Testis (tissue), 2 donors: ENCODE measurements around the gene MBP.

Experiments used
- POLR2A ChIP-seq: fragments of 450-650 bp; IDR thresholded peaks from one replicate; pipeline ENCODE4 v1.6.1; 2017; ENCODE audit warnings: antibody characterized with exemption, mild to moderate bottlenecking, moderate library complexity
- TF ChIP-seq, protein P1 (sequence below), 3 experiments: fragments of 450-650 bp in 2 of 3; fragments of 200-600 bp in 1 of 3; sonication (generic) in 1 of 3; IDR thresholded peaks; one replicate each; pipeline ENCODE4 v1.5.1; 2016 to 2019; ENCODE audit warnings: antibody characterized with exemption in 3 of 3, mild to moderate bottlenecking in 2 of 3, moderate library complexity in 1 of 3

GRCh38 chr18:76997951-76998808, 134.4 kb downstream of the MBP start:
- TF ChIP-seq, protein P1, sequence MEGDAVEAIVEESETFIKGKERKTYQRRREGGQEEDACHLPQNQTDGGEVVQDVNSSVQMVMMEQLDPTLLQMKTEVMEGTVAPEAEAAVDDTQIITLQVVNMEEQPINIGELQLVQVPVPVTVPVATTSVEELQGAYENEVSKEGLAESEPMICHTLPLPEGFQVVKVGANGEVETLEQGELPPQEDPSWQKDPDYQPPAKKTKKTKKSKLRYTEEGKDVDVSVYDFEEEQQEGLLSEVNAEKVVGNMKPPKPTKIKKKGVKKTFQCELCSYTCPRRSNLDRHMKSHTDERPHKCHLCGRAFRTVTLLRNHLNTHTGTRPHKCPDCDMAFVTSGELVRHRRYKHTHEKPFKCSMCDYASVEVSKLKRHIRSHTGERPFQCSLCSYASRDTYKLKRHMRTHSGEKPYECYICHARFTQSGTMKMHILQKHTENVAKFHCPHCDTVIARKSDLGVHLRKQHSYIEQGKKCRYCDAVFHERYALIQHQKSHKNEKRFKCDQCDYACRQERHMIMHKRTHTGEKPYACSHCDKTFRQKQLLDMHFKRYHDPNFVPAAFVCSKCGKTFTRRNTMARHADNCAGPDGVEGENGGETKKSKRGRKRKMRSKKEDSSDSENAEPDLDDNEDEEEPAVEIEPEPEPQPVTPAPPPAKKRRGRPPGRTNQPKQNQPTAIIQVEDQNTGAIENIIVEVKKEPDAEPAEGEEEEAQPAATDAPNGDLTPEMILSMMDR (IDR thresholded peaks at IDR 0.05): no peak
- no peak for TF ChIP-seq POLR2A
